ENCODE data around the gene CD5L. TPM values are rescaled to one million over a fixed set of nuclear protein-coding genes. Genes with fewer than 3 reads are reported as not detected.

CD5L gene
- total RNA-seq, 1 donor from 2014 or later = not detected

- Mint-ChIP-seq H3K36me3 (ENCODE audit: insufficient read depth) (no peaks in the 10 kb centered on the region), H3K9me3 (ENCODE audit: low read depth) (no peaks in the 10 kb centered on the region), H3K4me1 (ENCODE audit: low read depth) (peaks cover 18% of the 10 kb centered on the region), H3K4me3 (ENCODE audit: low read depth) (no peak overlapping the region), H3K27ac (no peak overlapping the region), H3K27me3 (no peaks in the 10 kb centered on the region)
- DNase-seq (ENCODE audit: low spot score, unreplicated experiment) = no peak
- no peak for TF ChIP-seq CTCF (IDR thresholded peaks at IDR 0.05; ENCODE audit: unreplicated experiment)
Measured at GRCh38 chr1:157833145-157833544, 8.5 kb downstream of the CD5L start.

GRCh38 chr1:157831968-157832626, 9.5 kb downstream of the CD5L start:
- DNase-seq (ENCODE audit: low spot score, unreplicated experiment) = no peak
- TF ChIP-seq CTCF (IDR thresholded peaks at IDR 0.05; ENCODE audit: unreplicated experiment) = no peak
- Mint-ChIP-seq H3K27ac (no peak overlapping the region), H3K4me1 (ENCODE audit: low read depth) (peaks cover 18% of the 10 kb centered on the region), H3K36me3 (ENCODE audit: insufficient read depth) (no peaks in the 10 kb centered on the region), H3K4me3 (ENCODE audit: low read depth) (no peak overlapping the region), H3K27me3 (no peaks in the 10 kb centered on the region), H3K9me3 (ENCODE audit: low read depth) (no peaks in the 10 kb centered on the region)

GRCh38 chr1:157830887-157831286, 10.7 kb downstream of the CD5L start:
- H3K27me3 Mint-ChIP-seq = no peaks in the 10 kb centered on the region
- no peak overlapping the region for H3K4me3 Mint-ChIP-seq (ENCODE audit: low read depth)
- H3K9me3 Mint-ChIP-seq (ENCODE audit: low read depth) = no peaks in the 10 kb centered on the region
- no peak for TF ChIP-seq CTCF (IDR thresholded peaks at IDR 0.05; ENCODE audit: unreplicated experiment)
- H3K4me1 Mint-ChIP-seq (ENCODE audit: low read depth) = peaks cover 18% of the 10 kb centered on the region
- no peaks in the 10 kb centered on the region for H3K36me3 Mint-ChIP-seq (ENCODE audit: insufficient read depth)
- DNase-seq (ENCODE audit: low spot score, unreplicated experiment) = no peak
- H3K27ac Mint-ChIP-seq = no peak overlapping the region

GRCh38 chr1:157829711-157830110, 11.9 kb downstream of the CD5L start:
- Mint-ChIP-seq H3K9me3 (ENCODE audit: low read depth) (no peaks in the 10 kb centered on the region), H3K4me3 (ENCODE audit: low read depth) (no peak overlapping the region), H3K36me3 (ENCODE audit: insufficient read depth) (no peaks in the 10 kb centered on the region), H3K4me1 (ENCODE audit: low read depth) (peaks cover 18% of the 10 kb centered on the region), H3K27ac (no peak overlapping the region), H3K27me3 (no peaks in the 10 kb centered on the region)
- DNase-seq (ENCODE audit: low spot score, unreplicated experiment) = no peak
- TF ChIP-seq CTCF (IDR thresholded peaks at IDR 0.05; ENCODE audit: unreplicated experiment) = no peak

- Mint-ChIP-seq H3K27ac (no peak overlapping the region), H3K4me3 (ENCODE audit: low read depth) (no peak overlapping the region), H3K27me3 (no peaks in the 10 kb centered on the region)
Measured at GRCh38 chr1:157829210-157829609, 12.4 kb downstream of the CD5L start.

More at GRCh38 chr1:157829210-157829609, 12.4 kb downstream of the CD5L start:
- no peak for TF ChIP-seq CTCF (IDR thresholded peaks at IDR 0.05; ENCODE audit: unreplicated experiment)
- Mint-ChIP-seq H3K36me3 (ENCODE audit: insufficient read depth) (no peaks in the 10 kb centered on the region), H3K4me1 (ENCODE audit: low read depth) (peaks cover 18% of the 10 kb centered on the region), H3K9me3 (ENCODE audit: low read depth) (no peaks in the 10 kb centered on the region)
- DNase-seq (ENCODE audit: low spot score, unreplicated experiment) = no peak

Data from progenitor cell of endocrine pancreas (in vitro differentiated cells).